Measurements from ENCODE around the gene CCNK. TPM values are rescaled to one million over a fixed set of nuclear protein-coding genes. Genes with fewer than 3 reads are reported as not detected.

CCNK gene
- total RNA-seq, 1 donor from 2014 or later: 53.6 TPM

GRCh38 chr14:99436247-99437180 is 44.7 kb upstream of the CCNK start:
- DNase-seq (no peak), ATAC-seq (peak; percentile 91 to 92)
- Histone ChIP-seq H3K9me3 (no peaks in the 10 kb centered on the region), H3K27ac (peak overlapping the region; percentile 80), H3K4me3 (no peak overlapping the region), H3K4me1 (peaks cover 19% of the 10 kb centered on the region), H3K27me3 (ENCODE audit: low read depth) (no peaks in the 10 kb centered on the region), H3K36me3 (peaks cover 32% of the 10 kb centered on the region)
- intact Hi-C loops (cut with DNase I): no loop called here
- TF ChIP-seq CTCF (IDR thresholded peaks at IDR 0.05): no peak

- peak overlapping the region; percentile 80 for H3K27ac ChIP-seq
- H3K36me3 ChIP-seq: peaks cover 44% of the 10 kb centered on the region
- H3K4me3 ChIP-seq: no peak overlapping the region
- H3K4me1 ChIP-seq: peaks cover 19% of the 10 kb centered on the region
- no peaks in the 10 kb centered on the region for H3K9me3 ChIP-seq
- DNase-seq (no peak), ATAC-seq (no peak)
- intact Hi-C loops (cut with DNase I): no loop called here
- H3K27me3 ChIP-seq (ENCODE audit: low read depth): no peaks in the 10 kb centered on the region
- no peak for TF ChIP-seq CTCF (IDR thresholded peaks at IDR 0.05)
These were observed 43.5 kb upstream of the CCNK start for GRCh38 chr14:99437706-99438105.

GRCh38 chr14:99440278-99440677 is 40.9 kb upstream of the CCNK start:
- no peaks in the 10 kb centered on the region for H3K9me3 ChIP-seq
- H3K27ac ChIP-seq: no peak overlapping the region
- TF ChIP-seq CTCF (IDR thresholded peaks at IDR 0.05): no peak
- peaks cover 19% of the 10 kb centered on the region for H3K4me1 ChIP-seq
- no peaks in the 10 kb centered on the region for H3K27me3 ChIP-seq (ENCODE audit: low read depth)
- ATAC-seq: no peak
- no peak overlapping the region for H3K4me3 ChIP-seq
- peaks cover 53% of the 10 kb centered on the region for H3K36me3 ChIP-seq
- DNase-seq: no peak
- intact Hi-C loops (cut with DNase I): no loop called here

GRCh38 chr14:99441157-99441870 is 39.9 kb upstream of the CCNK start:
- Histone ChIP-seq H3K27me3 (ENCODE audit: low read depth) (no peaks in the 10 kb centered on the region), H3K27ac (no peak overlapping the region), H3K4me1 (peaks cover 13% of the 10 kb centered on the region), H3K9me3 (no peaks in the 10 kb centered on the region), H3K4me3 (no peak overlapping the region), H3K36me3 (peaks cover 63% of the 10 kb centered on the region)
- ATAC-seq: no peak
- intact Hi-C loops (cut with DNase I): no loop called here
- no peak for TF ChIP-seq CTCF (IDR thresholded peaks at IDR 0.05)
- DNase-seq: no peak

GRCh38 chr14:99441918-99442317 is 39.3 kb upstream of the CCNK start:
- H3K36me3 ChIP-seq: peaks cover 69% of the 10 kb centered on the region

More at GRCh38 chr14:99441918-99442317, 39.3 kb upstream of the CCNK start:
- no peak for TF ChIP-seq CTCF (IDR thresholded peaks at IDR 0.05)
- H3K4me1 ChIP-seq: peaks cover 7% of the 10 kb centered on the region
- H3K4me3 ChIP-seq: no peak overlapping the region
- ATAC-seq: no peak
- H3K27ac ChIP-seq: no peak overlapping the region
- no peaks in the 10 kb centered on the region for H3K9me3 ChIP-seq
- no peak for DNase-seq
- intact Hi-C loops (cut with DNase I): no loop called here
- H3K27me3 ChIP-seq (ENCODE audit: low read depth): no peaks in the 10 kb centered on the region

Data from lower lobe of right lung (tissue), 2 donors.